Cardiac muscle cell (in vitro differentiated cells and primary cell): ENCODE data around the gene CYFIP1. TPM values are rescaled to one million over a fixed set of nuclear protein-coding genes. Genes with fewer than 3 reads are reported as not detected.
A peak's percentile ranks its signal among the peaks of the same experiment; 100 is the strongest.

Source experiments
- DNase-seq, 2 donors: peaks; one replicate each; pipeline versions ENCODE4 v3.0.0 to v3.0.0-alpha.2; 2010 to 2017; ENCODE audit warnings: low read depth in 1 of 2, low spot score in 1 of 2
- H3K27ac ChIP-seq: fragments of 200-600 bp; sonication (generic); 2 replicates; pipeline ENCODE4 v1.5.1; 2016
- H3K27me3 ChIP-seq: fragments of 200-600 bp; sonication (generic); 2 replicates; pipeline ENCODE4 v1.6.0; 2016; ENCODE audit warnings: control low read depth
- H3K36me3 ChIP-seq: fragments of 200-600 bp; sonication (generic); 2 replicates; pipeline ENCODE4 v1.5.1; 2016; ENCODE audit warnings: control low read depth
- H3K4me1 ChIP-seq: fragments of 200-600 bp; sonication (generic); 2 replicates; pipeline ENCODE4 v1.8.1; 2017; ENCODE audit warnings: low read depth, mild to moderate bottlenecking, mixed run types
- H3K4me3 ChIP-seq: fragments of 200-600 bp; sonication (generic); 2 replicates; pipeline ENCODE4 v1.5.1; 2016; ENCODE audit warnings: mild to moderate bottlenecking
- H3K9me3 ChIP-seq: fragments of 200-600 bp; sonication (generic); 2 replicates; pipeline ENCODE4 v1.5.1; 2017; ENCODE audit warnings: low read depth, mild to moderate bottlenecking, control low read depth
- polyA plus RNA-seq: library from polyadenylated mRNA; unstranded; fragments of >200 nt; fragmentation: Nextera tagmentation; extraction: Ambion mirVana; gene quantifications from 2 replicates; pipeline ENCODE4 v1.2.1, GENCODE V29; 2016
- total RNA-seq: library from RNA; depleted of rRNA; stranded (reverse); fragments of >200 nt; gene quantifications from 2 replicates; pipeline ENCODE4 v1.2.3, GENCODE V29; 2016
- TF ChIP-seq, protein P1 (sequence below): IDR thresholded peaks from 2 replicates; pipeline ENCODE4 v1.5.1; 2012; ENCODE audit warnings: low read depth, mild to moderate bottlenecking, low read length

Gene CYFIP1
- total and polyA plus RNA-seq, 2 experiments from 2014 or later: 32.9 to 38.7 TPM

DNA sequence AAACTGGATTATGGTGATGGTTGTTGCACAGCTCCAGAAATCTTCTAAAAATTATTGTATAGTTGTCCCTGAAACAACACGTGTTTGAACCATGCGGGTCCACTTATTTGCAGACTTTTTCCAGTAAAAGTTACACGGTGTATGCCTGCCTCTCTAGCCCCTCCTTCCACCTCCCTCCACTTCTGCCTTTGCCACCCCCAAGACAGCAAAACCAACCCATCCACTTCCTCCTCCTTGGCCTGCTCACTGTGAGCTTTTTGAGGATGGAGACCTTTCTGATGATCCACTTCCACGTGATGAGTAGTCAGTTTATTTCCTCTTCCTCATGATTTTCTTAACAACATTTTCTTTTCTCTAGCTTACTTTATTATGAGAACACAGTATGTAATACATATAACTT lies 5.4 kb downstream of the CYFIP1 start:
- no peaks in the 10 kb centered on the region for H3K27me3 ChIP-seq
- no peak overlapping the region for H3K4me3 ChIP-seq
- H3K36me3 ChIP-seq: no peaks in the 10 kb centered on the region
- no peak overlapping the region for H3K27ac ChIP-seq
- H3K9me3 ChIP-seq: no peaks in the 10 kb centered on the region
- DNase-seq: no peak
- H3K4me1 ChIP-seq: no peaks in the 10 kb centered on the region
- TF ChIP-seq, protein P1, sequence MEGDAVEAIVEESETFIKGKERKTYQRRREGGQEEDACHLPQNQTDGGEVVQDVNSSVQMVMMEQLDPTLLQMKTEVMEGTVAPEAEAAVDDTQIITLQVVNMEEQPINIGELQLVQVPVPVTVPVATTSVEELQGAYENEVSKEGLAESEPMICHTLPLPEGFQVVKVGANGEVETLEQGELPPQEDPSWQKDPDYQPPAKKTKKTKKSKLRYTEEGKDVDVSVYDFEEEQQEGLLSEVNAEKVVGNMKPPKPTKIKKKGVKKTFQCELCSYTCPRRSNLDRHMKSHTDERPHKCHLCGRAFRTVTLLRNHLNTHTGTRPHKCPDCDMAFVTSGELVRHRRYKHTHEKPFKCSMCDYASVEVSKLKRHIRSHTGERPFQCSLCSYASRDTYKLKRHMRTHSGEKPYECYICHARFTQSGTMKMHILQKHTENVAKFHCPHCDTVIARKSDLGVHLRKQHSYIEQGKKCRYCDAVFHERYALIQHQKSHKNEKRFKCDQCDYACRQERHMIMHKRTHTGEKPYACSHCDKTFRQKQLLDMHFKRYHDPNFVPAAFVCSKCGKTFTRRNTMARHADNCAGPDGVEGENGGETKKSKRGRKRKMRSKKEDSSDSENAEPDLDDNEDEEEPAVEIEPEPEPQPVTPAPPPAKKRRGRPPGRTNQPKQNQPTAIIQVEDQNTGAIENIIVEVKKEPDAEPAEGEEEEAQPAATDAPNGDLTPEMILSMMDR: no peak

DNA sequence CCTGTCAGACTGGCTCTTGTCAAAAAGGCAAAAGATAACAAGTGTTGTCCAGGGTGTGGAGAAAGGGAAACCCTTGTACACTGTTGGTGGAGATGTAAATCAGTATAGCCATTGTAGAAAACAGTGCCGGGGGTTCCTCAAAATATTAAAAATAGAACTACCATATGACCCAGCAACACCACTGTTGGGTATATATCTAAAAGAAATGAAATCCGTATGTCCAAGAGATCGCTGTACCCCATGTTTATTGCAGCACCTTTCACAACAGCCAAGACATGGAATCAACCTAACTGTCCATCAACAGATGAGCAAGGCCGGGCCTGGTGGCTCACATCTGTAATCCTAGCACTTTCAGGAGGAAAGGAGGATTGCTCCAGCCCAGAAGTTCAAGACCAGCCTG lies 6.2 kb downstream of the CYFIP1 start:
- TF ChIP-seq, protein P1: no peak
- DNase-seq: no peak
- no peaks in the 10 kb centered on the region for H3K27me3 ChIP-seq
- no peak overlapping the region for H3K4me3 ChIP-seq
- peaks cover 3% of the 10 kb centered on the region for H3K4me1 ChIP-seq
- no peaks in the 10 kb centered on the region for H3K36me3 ChIP-seq
- no peak overlapping the region for H3K27ac ChIP-seq
- no peaks in the 10 kb centered on the region for H3K9me3 ChIP-seq

DNA sequence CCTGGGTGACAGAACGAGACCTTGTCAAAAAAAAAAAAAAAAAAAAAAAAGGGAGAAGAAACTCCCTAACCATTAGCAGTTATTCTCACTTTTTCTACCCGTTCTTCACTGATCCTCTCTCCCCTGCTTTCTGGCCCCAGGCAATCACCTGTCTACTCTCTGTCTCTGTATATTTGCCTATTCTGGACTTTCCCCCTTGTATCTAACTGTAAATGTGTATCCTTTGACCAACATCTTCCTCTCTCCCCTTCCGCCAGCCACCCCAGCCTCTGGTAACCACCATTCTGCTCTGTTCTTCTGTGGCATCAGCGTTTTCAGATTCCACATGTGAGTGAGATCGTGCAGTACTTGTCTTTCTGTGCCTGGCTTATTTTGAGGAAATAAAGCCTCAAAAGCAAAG lies 6.9 kb downstream of the CYFIP1 start:
- H3K27me3 ChIP-seq: no peaks in the 10 kb centered on the region
- TF ChIP-seq, protein P1: no peak
- no peaks in the 10 kb centered on the region for H3K9me3 ChIP-seq
- no peak for DNase-seq
- peaks cover 5% of the 10 kb centered on the region for H3K4me1 ChIP-seq
- H3K4me3 ChIP-seq: no peak overlapping the region
- peak overlapping the region; percentile 45 for H3K27ac ChIP-seq
- no peaks in the 10 kb centered on the region for H3K36me3 ChIP-seq

DNA sequence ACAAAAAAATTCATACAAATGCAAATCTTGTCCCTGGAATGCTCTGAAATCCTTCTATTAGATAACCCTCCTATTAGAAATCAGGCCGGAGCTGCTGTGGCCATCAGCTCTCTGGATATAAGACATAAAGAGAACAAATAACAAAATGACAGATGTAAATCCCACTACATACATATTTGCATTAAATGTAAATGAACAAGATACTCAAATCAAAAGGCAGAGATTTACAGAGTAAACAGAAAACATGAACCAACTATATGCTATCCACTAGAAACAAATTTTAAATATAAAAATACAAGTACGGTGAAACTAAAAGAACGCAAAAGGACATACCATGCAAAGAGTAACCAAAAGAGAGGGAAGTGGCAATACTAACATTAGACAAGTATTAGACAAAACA lies 10.7 kb downstream of the CYFIP1 start:
- Histone ChIP-seq H3K9me3 (no peaks in the 10 kb centered on the region), H3K4me1 (peaks cover 5% of the 10 kb centered on the region), H3K27me3 (no peaks in the 10 kb centered on the region), H3K36me3 (no peaks in the 10 kb centered on the region), H3K27ac (no peak overlapping the region), H3K4me3 (no peak overlapping the region)
- TF ChIP-seq, protein P1: no peak
- DNase-seq: no peak

DNA sequence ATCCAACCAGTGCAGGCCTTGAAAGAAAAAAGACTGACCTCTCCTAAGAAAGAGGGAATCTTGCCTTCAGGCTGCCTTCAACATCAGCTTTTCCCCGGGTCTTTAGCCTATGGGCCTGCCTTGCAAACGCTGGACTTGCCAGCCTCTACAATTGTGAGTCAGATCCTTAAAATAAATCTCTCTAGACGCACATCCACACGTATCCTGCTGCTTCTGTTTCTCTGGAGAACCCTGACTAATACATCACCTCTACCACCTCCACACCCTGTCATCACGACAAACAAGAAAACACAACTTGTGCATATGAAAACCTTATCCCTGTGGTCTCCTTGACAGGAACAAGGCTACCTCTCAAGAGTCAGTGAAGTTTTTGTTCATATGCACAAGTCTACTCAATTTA lies 11.8 kb downstream of the CYFIP1 start:
- Histone ChIP-seq H3K4me3 (no peak overlapping the region), H3K27ac (no peak overlapping the region), H3K36me3 (no peaks in the 10 kb centered on the region), H3K9me3 (no peaks in the 10 kb centered on the region), H3K27me3 (no peaks in the 10 kb centered on the region), H3K4me1 (peaks cover 8% of the 10 kb centered on the region)
- peak in 1 of 2 donors; percentile 81 for DNase-seq
- TF ChIP-seq, protein P1: no peak
